HepG2 (cell line): Measurements from ENCODE around the gene POLR3H. TPM values are rescaled to one million over a fixed set of nuclear protein-coding genes. Genes with fewer than 3 reads are reported as not detected.

Source experiments
- ATF7-NPFF ChIP-seq: sonication (generic); formaldehyde crosslinking; IDR thresholded peaks from 2 replicates; pipeline ENCODE4 v1.8.1; 2023; ENCODE audit warnings: mild to moderate bottlenecking, low read depth, missing genetic modification reagents, moderate library complexity
- ETV5 ChIP-seq: IDR thresholded peaks from 2 replicates; pipeline ENCODE4 v1.6.1; 2018; ENCODE audit warnings: missing biosample characterization, missing genetic modification reagents, inconsistent platforms, borderline replicate concordance
- NONO ChIP-seq, 2 experiments: fragments of 450-650 bp in 1 of 2; sonication (generic) in 1 of 2; formaldehyde crosslinking in 1 of 2; IDR thresholded peaks in 1 of 2; conservative IDR thresholded peaks in 1 of 2; 2 replicates each; pipeline versions ENCODE4 v1.6.1 to v1.8.0; 2017 to 2022; ENCODE audit warnings: mild to moderate bottlenecking in 1 of 2, missing genetic modification reagents in 1 of 2, moderate library complexity in 1 of 2
- RBFOX2 ChIP-seq: fragments of 200-400 bp; formaldehyde crosslinking; IDR thresholded peaks from 2 replicates; pipeline ENCODE4 v1.6.1; 2017; ENCODE audit warnings: low read depth, mild to moderate bottlenecking, low read length
- RBM22 ChIP-seq: fragments of 200-400 bp; formaldehyde crosslinking; optimal IDR thresholded peaks from 2 replicates; pipeline ENCODE3; 2017; ENCODE audit warnings: mild to moderate bottlenecking, low read length, moderate library complexity
- ZBTB33 ChIP-seq: sonication (generic); formaldehyde crosslinking; IDR thresholded peaks from 2 replicates; pipeline ENCODE4 v1.4.0; 2020; ENCODE audit warnings: missing genetic modification reagents
- ZNF572 ChIP-seq: sonication (generic); formaldehyde crosslinking; IDR thresholded peaks from 2 replicates; pipeline ENCODE4 v1.5.1; 2020; ENCODE audit warnings: mild to moderate bottlenecking, missing genetic modification reagents
- ZNF776 ChIP-seq: sonication (generic); formaldehyde crosslinking; IDR thresholded peaks from 2 replicates; pipeline ENCODE4 v1.4.0; 2020; ENCODE audit warnings: mild to moderate bottlenecking, missing genetic modification reagents
- polyA plus RNA-seq, 8 experiments: library from polyadenylated mRNA; depleted of rRNA in 3 of 8; stranded (reverse) in 7 of 8; unstranded in 1 of 8; fragments of >200 nt; fragmentation: Illumina TruSeq in 4 of 8; extraction: Trizol in 4 of 8; gene quantifications; 2 replicates each; pipeline versions ENCODE4 v1.2.1 to v1.2.3, GENCODE V29; 2011 to 2016; ENCODE audit warnings: low read depth in 4 of 8, missing spikeins in 1 of 8, mixed read lengths in 1 of 8; ENCODE audit not compliant: insufficient read depth in 1 of 8
- total RNA-seq, 5 experiments: library from RNA; depleted of rRNA; stranded (reverse); fragments of >200 nt; fragmentation: Illumina TruSeq; extraction: Trizol; gene quantifications; 2 replicates each; pipeline ENCODE4 v1.2.3, GENCODE V29; 2016; ENCODE audit warnings: low read depth in 1 of 5
- TF ChIP-seq, protein P1 (sequence below): sonication (generic); formaldehyde crosslinking; IDR thresholded peaks from 2 replicates; pipeline ENCODE4 v1.5.0; 2020; ENCODE audit warnings: mild to moderate bottlenecking, missing genetic modification reagents, moderate library complexity
- TF ChIP-seq, protein P2 (sequence below): sonication (generic); formaldehyde crosslinking; IDR thresholded peaks from 2 replicates; pipeline ENCODE4 v1.4.0; 2020; ENCODE audit warnings: missing genetic modification reagents
- TF ChIP-seq, protein P3 (sequence below): sonication (generic); formaldehyde crosslinking; IDR thresholded peaks from 2 replicates; pipeline ENCODE4 v1.5.0; 2020; ENCODE audit warnings: mild to moderate bottlenecking, missing genetic modification reagents, borderline replicate concordance
- TF ChIP-seq, protein P4 (sequence below): sonication (generic); formaldehyde crosslinking; IDR thresholded peaks from 2 replicates; pipeline ENCODE4 v1.9.0; 2021; ENCODE audit warnings: missing genetic modification reagents, mild to moderate bottlenecking, borderline replicate concordance

The POLR3H gene
- total and polyA plus RNA-seq, 2 of the 13 experiments (the other 11 are each of a cell fraction or from before 2014, with no cell fraction given), result 10.3 to 28.6 TPM

- TF ChIP-seq, protein P1, sequence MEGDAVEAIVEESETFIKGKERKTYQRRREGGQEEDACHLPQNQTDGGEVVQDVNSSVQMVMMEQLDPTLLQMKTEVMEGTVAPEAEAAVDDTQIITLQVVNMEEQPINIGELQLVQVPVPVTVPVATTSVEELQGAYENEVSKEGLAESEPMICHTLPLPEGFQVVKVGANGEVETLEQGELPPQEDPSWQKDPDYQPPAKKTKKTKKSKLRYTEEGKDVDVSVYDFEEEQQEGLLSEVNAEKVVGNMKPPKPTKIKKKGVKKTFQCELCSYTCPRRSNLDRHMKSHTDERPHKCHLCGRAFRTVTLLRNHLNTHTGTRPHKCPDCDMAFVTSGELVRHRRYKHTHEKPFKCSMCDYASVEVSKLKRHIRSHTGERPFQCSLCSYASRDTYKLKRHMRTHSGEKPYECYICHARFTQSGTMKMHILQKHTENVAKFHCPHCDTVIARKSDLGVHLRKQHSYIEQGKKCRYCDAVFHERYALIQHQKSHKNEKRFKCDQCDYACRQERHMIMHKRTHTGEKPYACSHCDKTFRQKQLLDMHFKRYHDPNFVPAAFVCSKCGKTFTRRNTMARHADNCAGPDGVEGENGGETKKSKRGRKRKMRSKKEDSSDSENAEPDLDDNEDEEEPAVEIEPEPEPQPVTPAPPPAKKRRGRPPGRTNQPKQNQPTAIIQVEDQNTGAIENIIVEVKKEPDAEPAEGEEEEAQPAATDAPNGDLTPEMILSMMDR (CRISPR knock-in tag), result peak; percentile 83
- TF ChIP-seq ETV5 (CRISPR knock-in tag), result no peak
- TF ChIP-seq, protein P2, sequence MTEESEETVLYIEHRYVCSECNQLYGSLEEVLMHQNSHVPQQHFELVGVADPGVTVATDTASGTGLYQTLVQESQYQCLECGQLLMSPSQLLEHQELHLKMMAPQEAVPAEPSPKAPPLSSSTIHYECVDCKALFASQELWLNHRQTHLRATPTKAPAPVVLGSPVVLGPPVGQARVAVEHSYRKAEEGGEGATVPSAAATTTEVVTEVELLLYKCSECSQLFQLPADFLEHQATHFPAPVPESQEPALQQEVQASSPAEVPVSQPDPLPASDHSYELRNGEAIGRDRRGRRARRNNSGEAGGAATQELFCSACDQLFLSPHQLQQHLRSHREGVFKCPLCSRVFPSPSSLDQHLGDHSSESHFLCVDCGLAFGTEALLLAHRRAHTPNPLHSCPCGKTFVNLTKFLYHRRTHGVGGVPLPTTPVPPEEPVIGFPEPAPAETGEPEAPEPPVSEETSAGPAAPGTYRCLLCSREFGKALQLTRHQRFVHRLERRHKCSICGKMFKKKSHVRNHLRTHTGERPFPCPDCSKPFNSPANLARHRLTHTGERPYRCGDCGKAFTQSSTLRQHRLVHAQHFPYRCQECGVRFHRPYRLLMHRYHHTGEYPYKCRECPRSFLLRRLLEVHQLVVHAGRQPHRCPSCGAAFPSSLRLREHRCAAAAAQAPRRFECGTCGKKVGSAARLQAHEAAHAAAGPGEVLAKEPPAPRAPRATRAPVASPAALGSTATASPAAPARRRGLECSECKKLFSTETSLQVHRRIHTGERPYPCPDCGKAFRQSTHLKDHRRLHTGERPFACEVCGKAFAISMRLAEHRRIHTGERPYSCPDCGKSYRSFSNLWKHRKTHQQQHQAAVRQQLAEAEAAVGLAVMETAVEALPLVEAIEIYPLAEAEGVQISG (CRISPR knock-in tag), result 0 out of 2 replicates have a peak, but pooled peaks have one; percentile 11
- TF ChIP-seq ZNF776 (CRISPR knock-in tag), result 0 out of 2 replicates have a peak, but pooled peaks have one; percentile 40
- TF ChIP-seq ATF7-NPFF, result no peak
- TF ChIP-seq, protein P3, sequence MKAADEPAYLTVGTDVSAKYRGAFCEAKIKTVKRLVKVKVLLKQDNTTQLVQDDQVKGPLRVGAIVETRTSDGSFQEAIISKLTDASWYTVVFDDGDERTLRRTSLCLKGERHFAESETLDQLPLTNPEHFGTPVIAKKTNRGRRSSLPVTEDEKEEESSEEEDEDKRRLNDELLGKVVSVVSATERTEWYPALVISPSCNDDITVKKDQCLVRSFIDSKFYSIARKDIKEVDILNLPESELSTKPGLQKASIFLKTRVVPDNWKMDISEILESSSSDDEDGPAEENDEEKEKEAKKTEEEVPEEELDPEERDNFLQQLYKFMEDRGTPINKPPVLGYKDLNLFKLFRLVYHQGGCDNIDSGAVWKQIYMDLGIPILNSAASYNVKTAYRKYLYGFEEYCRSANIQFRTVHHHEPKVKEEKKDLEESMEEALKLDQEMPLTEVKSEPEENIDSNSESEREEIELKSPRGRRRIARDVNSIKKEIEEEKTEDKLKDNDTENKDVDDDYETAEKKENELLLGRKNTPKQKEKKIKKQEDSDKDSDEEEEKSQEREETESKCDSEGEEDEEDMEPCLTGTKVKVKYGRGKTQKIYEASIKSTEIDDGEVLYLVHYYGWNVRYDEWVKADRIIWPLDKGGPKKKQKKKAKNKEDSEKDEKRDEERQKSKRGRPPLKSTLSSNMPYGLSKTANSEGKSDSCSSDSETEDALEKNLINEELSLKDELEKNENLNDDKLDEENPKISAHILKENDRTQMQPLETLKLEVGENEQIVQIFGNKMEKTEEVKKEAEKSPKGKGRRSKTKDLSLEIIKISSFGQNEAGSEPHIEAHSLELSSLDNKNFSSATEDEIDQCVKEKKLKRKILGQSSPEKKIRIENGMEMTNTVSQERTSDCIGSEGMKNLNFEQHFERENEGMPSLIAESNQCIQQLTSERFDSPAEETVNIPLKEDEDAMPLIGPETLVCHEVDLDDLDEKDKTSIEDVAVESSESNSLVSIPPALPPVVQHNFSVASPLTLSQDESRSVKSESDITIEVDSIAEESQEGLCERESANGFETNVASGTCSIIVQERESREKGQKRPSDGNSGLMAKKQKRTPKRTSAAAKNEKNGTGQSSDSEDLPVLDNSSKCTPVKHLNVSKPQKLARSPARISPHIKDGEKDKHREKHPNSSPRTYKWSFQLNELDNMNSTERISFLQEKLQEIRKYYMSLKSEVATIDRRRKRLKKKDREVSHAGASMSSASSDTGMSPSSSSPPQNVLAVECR (CRISPR knock-in tag), result 0 out of 2 replicates have a peak, but pooled peaks have one; percentile 5
- TF ChIP-seq NONO (IDR thresholded peaks at IDR 0.05), result no peak
- peak; percentile 48; the same call in 1 of the 2 replicates for TF ChIP-seq NONO (CRISPR knock-in tag; conservative IDR thresholded peaks at IDR 0.05)
- TF ChIP-seq ZNF572 (CRISPR knock-in tag), result no peak
- TF ChIP-seq, protein P4, sequence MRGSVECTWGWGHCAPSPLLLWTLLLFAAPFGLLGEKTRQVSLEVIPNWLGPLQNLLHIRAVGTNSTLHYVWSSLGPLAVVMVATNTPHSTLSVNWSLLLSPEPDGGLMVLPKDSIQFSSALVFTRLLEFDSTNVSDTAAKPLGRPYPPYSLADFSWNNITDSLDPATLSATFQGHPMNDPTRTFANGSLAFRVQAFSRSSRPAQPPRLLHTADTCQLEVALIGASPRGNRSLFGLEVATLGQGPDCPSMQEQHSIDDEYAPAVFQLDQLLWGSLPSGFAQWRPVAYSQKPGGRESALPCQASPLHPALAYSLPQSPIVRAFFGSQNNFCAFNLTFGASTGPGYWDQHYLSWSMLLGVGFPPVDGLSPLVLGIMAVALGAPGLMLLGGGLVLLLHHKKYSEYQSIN (CRISPR knock-in tag), result no peak
- 0 out of 2 replicates have a peak, but pooled peaks have one; percentile 31 for TF ChIP-seq ZBTB33 (CRISPR knock-in tag)
- peak; percentile 95 for TF ChIP-seq RBM22
- TF ChIP-seq RBFOX2, result 0 out of 2 replicates have a peak, but pooled peaks have one; percentile 26
Measured at GRCh38 chr22:41526830-41527799, 17.2 kb downstream of the POLR3H start (continued).
